Measurements from ENCODE around the gene ACSS1.

Gene ACSS1

GRCh38 chr20:25058847-25059810 lies 1.2 kb upstream of the ACSS1 start:
- DNase-seq (ENCODE audit: low read depth in 3 of 3), result no peak

GRCh38 chr20:25057234-25058050 lies 497 bp downstream of the ACSS1 start:
- DNase-seq (ENCODE audit: low read depth in 3 of 3), result peak; percentile 46 to 55 (median 47)

GRCh38 chr20:25056690-25057233 lies 1.2 kb downstream of the ACSS1 start:
- DNase-seq (ENCODE audit: low read depth in 3 of 3), result no peak

GRCh38 chr20:25055711-25056495 lies 2.0 kb downstream of the ACSS1 start:
- no peak for DNase-seq (ENCODE audit: low read depth in 3 of 3)

GRCh38 chr20:25054995-25055629 lies 2.8 kb downstream of the ACSS1 start:
- no peak for DNase-seq (ENCODE audit: low read depth in 3 of 3)

GRCh38 chr20:25054096-25054820 lies 3.7 kb downstream of the ACSS1 start:
- DNase-seq (ENCODE audit: low read depth in 3 of 3), result no peak

GRCh38 chr20:25053255-25054031 lies 4.5 kb downstream of the ACSS1 start:
- no peak for DNase-seq (ENCODE audit: low read depth in 3 of 3)

- DNase-seq (ENCODE audit: low read depth in 3 of 3), result no peak
These were observed 5.4 kb downstream of the ACSS1 start for GRCh38 chr20:25052255-25053194.

GRCh38 chr20:25051386-25052155 lies 6.4 kb downstream of the ACSS1 start:
- DNase-seq (ENCODE audit: low read depth in 3 of 3), result no peak

- no peak for DNase-seq (ENCODE audit: low read depth in 3 of 3)
These were observed 7.2 kb downstream of the ACSS1 start for GRCh38 chr20:25050501-25051350.

GRCh38 chr20:25050082-25050481 lies 7.9 kb downstream of the ACSS1 start:
- DNase-seq (ENCODE audit: low read depth in 3 of 3), result no peak

- DNase-seq (ENCODE audit: low read depth in 3 of 3), result no peak
These were observed 8.5 kb downstream of the ACSS1 start for GRCh38 chr20:25049261-25050060.

GRCh38 chr20:25048519-25048952 lies 9.4 kb downstream of the ACSS1 start:
- DNase-seq (ENCODE audit: low read depth in 3 of 3), result no peak

GRCh38 chr20:25047766-25048165 lies 10.2 kb downstream of the ACSS1 start:
- no peak for DNase-seq (ENCODE audit: low read depth in 3 of 3)

- DNase-seq (ENCODE audit: low read depth in 3 of 3), result no peak
These were observed 10.9 kb downstream of the ACSS1 start for GRCh38 chr20:25046736-25047666.

Measured in stimulated activated CD4-positive, alpha-beta T cell treated with anti-CD3 and anti-CD28 coated beads, TNF-alpha, amount 100 ng/mL, for 48 hours (primary cell).